GM18907 (cell line): ENCODE results near the gene TP53INP2.
"Not testable (repeated sequence)": the region's sequence is repeated elsewhere in the genome, so short reads cannot be mapped to it uniquely, and the experiment has no call there.

Experiments used
- ATAC-seq: cut with Tn5 transposase; IDR thresholded peaks from one replicate; pipeline ENCODE4 v1.9.1; 2021; ENCODE audit warnings: mild to moderate bottlenecking, moderate library complexity; ENCODE audit not compliant: unreplicated experiment

The TP53INP2 gene

GRCh38 chr20:34720266-34720665, 16.1 kb downstream of the TP53INP2 start:
- ATAC-seq, result no peak

- not testable (repeated sequence) for ATAC-seq
These were observed 18.4 kb downstream of the TP53INP2 start for GRCh38 chr20:34722560-34722959.

- no peak for ATAC-seq
These were observed 20.0 kb downstream of the TP53INP2 start for GRCh38 chr20:34724172-34724571.

GRCh38 chr20:34729416-34729815, 25.3 kb downstream of the TP53INP2 start:
- ATAC-seq, result no peak

GRCh38 chr20:34732523-34732922, 28.4 kb downstream of the TP53INP2 start:
- no peak for ATAC-seq

- ATAC-seq, result no peak
These were observed 32.1 kb downstream of the TP53INP2 start for GRCh38 chr20:34736106-34736735.

- no peak for ATAC-seq
These were observed 38.9 kb downstream of the TP53INP2 start for GRCh38 chr20:34743039-34743438.

- no peak for ATAC-seq
These were observed 40.2 kb downstream of the TP53INP2 start for GRCh38 chr20:34744340-34744739.

GRCh38 chr20:34744847-34745246, 40.7 kb downstream of the TP53INP2 start:
- no peak for ATAC-seq

- no peak for ATAC-seq
These were observed 42.5 kb downstream of the TP53INP2 start for GRCh38 chr20:34746674-34747073.

GRCh38 chr20:34747479-34747878, 43.3 kb downstream of the TP53INP2 start:
- no peak for ATAC-seq

- no peak for ATAC-seq
These were observed 44.6 kb downstream of the TP53INP2 start for GRCh38 chr20:34748709-34749108.

GRCh38 chr20:34750484-34750883, 46.3 kb downstream of the TP53INP2 start:
- no peak for ATAC-seq

GRCh38 chr20:34751453-34751852, 47.3 kb downstream of the TP53INP2 start:
- no peak for ATAC-seq

GRCh38 chr20:34753706-34754461, 49.7 kb downstream of the TP53INP2 start:
- ATAC-seq, result no peak

- no peak for ATAC-seq
These were observed 50.5 kb downstream of the TP53INP2 start for GRCh38 chr20:34754611-34755010.

GRCh38 chr20:34755367-34755766, 51.2 kb downstream of the TP53INP2 start:
- no peak for ATAC-seq

GRCh38 chr20:34762031-34762555, 57.9 kb downstream of the TP53INP2 start:
- no peak for ATAC-seq
